Measurements from ENCODE around the gene ADGRG1.
"Not testable (repeated sequence)": the region's sequence is repeated elsewhere in the genome, so short reads cannot be mapped to it uniquely, and the experiment has no call there.

ADGRG1 gene

GRCh38 chr16:57699899-57700298 is 71.5 kb downstream of the ADGRG1 start:
- DNase-seq (ENCODE audit: low read depth): no peak

- no peak for DNase-seq (ENCODE audit: low read depth)
These were observed 72.5 kb downstream of the ADGRG1 start for GRCh38 chr16:57700781-57701551.

- no peak for DNase-seq (ENCODE audit: low read depth)
These were observed 73.4 kb downstream of the ADGRG1 start for GRCh38 chr16:57701759-57702371.

- no peak for DNase-seq (ENCODE audit: low read depth)
These were observed 75.1 kb downstream of the ADGRG1 start for GRCh38 chr16:57703416-57704010.

GRCh38 chr16:57704011-57704904 is 75.8 kb downstream of the ADGRG1 start:
- DNase-seq (ENCODE audit: low read depth): no peak

GRCh38 chr16:57704905-57705852 is 76.7 kb downstream of the ADGRG1 start:
- DNase-seq (ENCODE audit: low read depth): no peak

- no peak for DNase-seq (ENCODE audit: low read depth)
These were observed 78.3 kb downstream of the ADGRG1 start for GRCh38 chr16:57706717-57707116.

- DNase-seq (ENCODE audit: low read depth): no peak
These were observed 78.9 kb downstream of the ADGRG1 start for GRCh38 chr16:57707331-57707730.

GRCh38 chr16:57708168-57708567 is 79.7 kb downstream of the ADGRG1 start:
- no peak for DNase-seq (ENCODE audit: low read depth)

GRCh38 chr16:57709663-57710062 is 81.2 kb downstream of the ADGRG1 start:
- no peak for DNase-seq (ENCODE audit: low read depth)

- no peak for DNase-seq (ENCODE audit: low read depth)
These were observed 82.9 kb downstream of the ADGRG1 start for GRCh38 chr16:57711346-57711745.

GRCh38 chr16:57711993-57712392 is 83.6 kb downstream of the ADGRG1 start:
- no peak for DNase-seq (ENCODE audit: low read depth)

GRCh38 chr16:57712569-57712968 is 84.1 kb downstream of the ADGRG1 start:
- not testable (repeated sequence) for DNase-seq (ENCODE audit: low read depth)

GRCh38 chr16:57713596-57713995 is 85.2 kb downstream of the ADGRG1 start:
- no peak for DNase-seq (ENCODE audit: low read depth)

- DNase-seq (ENCODE audit: low read depth): no peak
These were observed 85.6 kb downstream of the ADGRG1 start for GRCh38 chr16:57714047-57714446.

Measured in activated T-helper 9 cell treated with anti-CD3 and anti-CD28 coated beads, Interleukin-2, amount 50 U/mL, for 16 hours (primary cell).